Lower lobe of right lung (tissue), 2 donors: ENCODE measurements around the gene FAM72C. TPM values are rescaled to one million over a fixed set of nuclear protein-coding genes. Genes with fewer than 3 reads are reported as not detected.
"Not testable (repeated sequence)": the region's sequence is repeated elsewhere in the genome, so short reads cannot be mapped to it uniquely, and the experiment has no call there.

ENCODE experiments used
- ATAC-seq, 2 donors: fragments of 200-7000 bp; cut with Tn5 transposase; one replicate each; pipeline ENCODE4 v1.9.1; 2020 to 2022; ENCODE audit warnings: mild to moderate bottlenecking in 2 of 2, moderate library complexity in 2 of 2
- DNase-seq: peaks from one replicate; pipeline ENCODE4 v3.0.0-alpha.2; 2020
- H3K27ac ChIP-seq: fragments of 200-600 bp; one replicate; pipeline ENCODE4 v1.8.0; 2022
- H3K27me3 ChIP-seq: fragments of 200-600 bp; one replicate; pipeline ENCODE4 v1.8.0; 2022; ENCODE audit warnings: low read depth
- H3K36me3 ChIP-seq: fragments of 200-600 bp; one replicate; pipeline ENCODE4 v1.8.0; 2022; ENCODE audit warnings: mild to moderate bottlenecking
- H3K4me1 ChIP-seq: fragments of 200-600 bp; one replicate; pipeline ENCODE4 v1.8.0; 2022
- H3K4me3 ChIP-seq: fragments of 200-600 bp; one replicate; pipeline ENCODE4 v1.8.0; 2022; ENCODE audit warnings: mild to moderate bottlenecking
- H3K9me3 ChIP-seq: fragments of 200-600 bp; one replicate; pipeline ENCODE4 v1.8.0; 2022
- intact Hi-C: fragments of 100-400 bp; cut with DNase I; formaldehyde crosslinking; loops from one replicate; pipeline ENCODE4 v1.11.0; 2022
- total RNA-seq: library from RNA; stranded (reverse); fragmentation: NEBNext Ultra II Directional; extraction: Animal tissue kit (Norgen Biotek cat#: 25700); gene quantifications from one replicate; pipeline ENCODE4 v1.2.1, GENCODE V29; 2021
- donor health status: DM: no; HTN: yes; CAD: no; lungs with severe emphysema.

FAM72C gene
- total RNA-seq, 1 donor from 2014 or later, result not detected

DNA sequence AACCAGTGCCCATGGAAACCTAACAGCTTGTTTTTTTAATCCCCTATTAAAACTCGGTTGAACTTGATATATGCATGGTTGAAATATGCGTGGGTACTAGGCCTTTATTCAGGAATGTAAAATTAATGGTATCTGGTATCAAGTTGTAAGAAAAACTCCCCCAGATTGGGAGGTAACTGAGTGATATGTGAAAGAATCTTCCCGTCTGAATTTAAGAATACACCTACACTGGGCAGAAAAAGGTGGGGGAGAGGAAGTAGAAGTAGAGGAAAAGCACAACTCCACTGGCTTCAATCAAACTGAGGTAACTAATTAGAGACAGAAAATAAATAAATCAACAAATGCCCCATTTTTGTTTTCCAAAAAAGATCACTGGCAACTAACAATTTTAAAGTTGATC is 15.9 kb downstream of the FAM72C start:
- intact Hi-C loops, H3K4me1 ChIP-seq, DNase-seq, H3K9me3 ChIP-seq, H3K27me3 ChIP-seq, ATAC-seq, H3K4me3 ChIP-seq, H3K27ac ChIP-seq, H3K36me3 ChIP-seq: not testable (repeated sequence)

DNA sequence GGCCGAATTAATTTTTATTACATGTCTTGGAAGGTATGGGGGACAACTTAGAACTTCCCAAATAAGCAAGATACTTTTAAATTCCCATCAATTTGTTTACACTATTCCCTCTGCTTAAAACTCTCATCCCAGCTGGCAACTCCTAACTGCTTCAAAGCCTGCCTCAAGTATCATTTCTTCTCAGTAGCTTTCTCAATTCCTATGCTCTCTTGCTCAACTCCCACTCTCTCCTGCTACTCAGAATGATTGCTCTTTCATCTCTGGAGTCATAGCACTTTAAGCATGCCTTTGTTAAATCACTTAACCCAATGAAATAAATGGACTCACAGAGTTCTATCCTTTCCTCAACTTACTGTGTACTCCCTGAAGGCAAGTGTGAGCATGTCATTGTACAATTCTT is 18.9 kb downstream of the FAM72C start:
- intact Hi-C loops, DNase-seq, H3K36me3 ChIP-seq, H3K27ac ChIP-seq, H3K9me3 ChIP-seq, H3K4me3 ChIP-seq, H3K27me3 ChIP-seq, H3K4me1 ChIP-seq: not testable (repeated sequence)
- peak in 1 of 2 donors; percentile 41 for ATAC-seq

DNA sequence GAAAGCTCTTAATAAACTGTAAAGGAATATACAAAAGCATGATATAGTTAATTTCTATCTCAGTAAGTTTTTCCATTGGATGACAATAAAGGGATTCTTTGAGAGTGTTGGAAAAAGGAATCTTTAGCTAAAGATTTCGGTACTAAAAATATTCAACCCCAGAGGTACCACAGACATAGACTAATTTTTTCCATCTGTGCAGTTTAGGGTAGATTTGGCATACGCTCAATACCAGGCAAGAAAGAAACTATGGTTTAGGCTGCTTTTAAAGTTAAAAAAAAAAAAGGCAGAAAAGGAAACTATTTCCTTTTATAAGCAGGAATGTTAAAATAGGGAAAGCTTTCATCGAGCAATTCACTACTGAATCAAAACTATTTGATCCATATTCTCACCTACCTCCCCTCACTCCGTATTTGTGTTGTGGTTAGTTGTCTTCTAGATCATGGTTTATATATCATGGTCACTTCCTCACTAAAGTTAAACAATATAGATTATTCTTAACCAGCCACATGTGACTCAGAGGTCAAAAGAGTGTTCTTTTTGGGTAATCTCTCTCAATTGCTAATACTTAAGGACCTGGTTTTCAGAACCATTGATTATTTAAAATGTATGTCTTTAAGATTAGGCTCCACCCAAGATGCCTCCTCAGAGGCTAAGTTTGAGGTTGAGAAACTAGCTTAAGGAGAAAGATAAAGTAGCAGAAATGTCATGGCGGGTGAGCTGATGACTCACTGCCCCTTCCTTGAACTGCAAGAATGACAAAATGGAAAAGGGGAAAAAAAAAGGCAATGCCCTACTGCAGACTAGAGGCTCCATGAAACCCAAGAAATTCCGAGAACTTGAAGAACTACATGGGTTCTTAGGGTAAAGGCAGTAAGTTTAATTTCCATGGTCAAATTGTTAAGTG is 20.0 kb downstream of the FAM72C start:
- H3K27me3 ChIP-seq, intact Hi-C loops, H3K9me3 ChIP-seq, H3K27ac ChIP-seq, H3K36me3 ChIP-seq, H3K4me3 ChIP-seq, DNase-seq, H3K4me1 ChIP-seq: not testable (repeated sequence)
- ATAC-seq, result peak; percentile 61 to 62

DNA sequence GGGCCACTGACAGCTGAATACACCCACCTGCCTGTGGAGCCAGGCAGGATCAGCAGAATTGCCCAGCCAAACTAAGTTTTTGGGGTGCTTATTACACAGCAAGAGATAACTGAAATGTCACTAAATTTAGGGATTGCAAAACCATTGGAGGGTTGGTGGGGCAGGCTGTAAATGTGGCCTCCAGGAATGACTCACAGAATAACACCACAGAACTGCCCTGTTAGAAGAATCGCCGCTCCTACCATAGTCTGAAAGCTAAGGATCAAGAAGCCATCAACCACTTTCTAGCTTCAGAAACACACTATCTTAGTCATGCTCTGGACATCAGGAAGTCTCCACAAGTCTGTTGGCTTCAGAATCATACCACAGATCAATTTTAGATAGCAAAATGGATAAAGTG is 24.0 kb downstream of the FAM72C start:
- H3K27ac ChIP-seq, H3K36me3 ChIP-seq, ATAC-seq, DNase-seq, H3K4me1 ChIP-seq, intact Hi-C loops, H3K4me3 ChIP-seq, H3K27me3 ChIP-seq, H3K9me3 ChIP-seq: not testable (repeated sequence)

DNA sequence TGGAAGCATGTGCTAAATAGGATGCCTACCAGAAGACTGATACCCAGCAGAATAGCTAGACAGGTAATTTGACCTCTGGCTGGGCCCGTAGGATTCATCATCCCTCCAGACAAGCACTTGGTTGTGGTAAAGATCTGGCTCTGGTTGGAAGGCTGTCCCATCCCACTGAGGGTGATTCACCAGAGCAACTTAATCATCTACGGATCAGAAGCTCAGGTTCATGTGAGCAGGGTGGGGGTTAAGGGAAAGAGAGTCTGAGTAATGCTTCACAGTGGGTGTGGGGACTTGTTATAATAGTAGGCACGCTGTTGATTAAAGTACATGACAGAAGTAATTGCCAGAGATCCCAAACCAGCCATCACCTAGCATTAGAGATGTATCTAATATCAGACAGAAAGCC is 26.5 kb downstream of the FAM72C start:
- H3K36me3 ChIP-seq, H3K9me3 ChIP-seq, H3K4me1 ChIP-seq, DNase-seq, H3K4me3 ChIP-seq, H3K27ac ChIP-seq, H3K27me3 ChIP-seq, intact Hi-C loops: not testable (repeated sequence)
- ATAC-seq, result peak in 1 of 2 donors; percentile 19

DNA sequence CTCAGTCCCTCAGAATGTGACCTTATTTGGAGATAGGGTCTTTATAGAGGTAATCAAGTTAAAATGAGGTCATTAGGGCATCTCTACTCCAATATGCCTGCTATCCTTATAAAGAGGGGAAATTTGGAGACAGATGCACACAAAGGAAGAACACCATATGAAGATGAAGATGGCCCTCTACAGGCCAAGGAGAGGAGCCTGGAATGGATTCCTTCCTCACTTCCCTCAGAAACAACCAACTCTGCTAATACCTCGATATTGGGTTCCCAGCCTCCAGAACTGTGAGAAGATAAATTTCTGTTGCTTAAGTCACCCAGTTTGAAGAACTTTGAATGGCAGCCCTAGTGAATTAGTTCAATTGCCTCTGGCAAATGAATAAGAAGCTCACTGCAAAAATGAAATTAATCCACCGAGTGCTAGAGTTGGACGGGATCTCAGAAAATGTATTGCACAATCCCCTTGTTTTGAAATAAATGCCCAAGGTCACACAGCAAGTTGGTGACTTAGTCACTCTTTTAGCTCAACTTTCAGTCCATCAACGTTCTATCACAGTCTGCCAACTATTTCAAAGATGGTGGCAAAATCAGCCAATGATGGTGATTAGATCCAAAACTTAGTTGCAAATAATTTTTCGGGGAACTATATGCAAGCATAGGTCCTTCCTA is 27.1 kb downstream of the FAM72C start:
- H3K9me3 ChIP-seq, H3K36me3 ChIP-seq, H3K4me1 ChIP-seq, H3K27ac ChIP-seq, H3K27me3 ChIP-seq, intact Hi-C loops, H3K4me3 ChIP-seq, DNase-seq: not testable (repeated sequence)
- ATAC-seq, result peak; percentile 71 to 78

DNA sequence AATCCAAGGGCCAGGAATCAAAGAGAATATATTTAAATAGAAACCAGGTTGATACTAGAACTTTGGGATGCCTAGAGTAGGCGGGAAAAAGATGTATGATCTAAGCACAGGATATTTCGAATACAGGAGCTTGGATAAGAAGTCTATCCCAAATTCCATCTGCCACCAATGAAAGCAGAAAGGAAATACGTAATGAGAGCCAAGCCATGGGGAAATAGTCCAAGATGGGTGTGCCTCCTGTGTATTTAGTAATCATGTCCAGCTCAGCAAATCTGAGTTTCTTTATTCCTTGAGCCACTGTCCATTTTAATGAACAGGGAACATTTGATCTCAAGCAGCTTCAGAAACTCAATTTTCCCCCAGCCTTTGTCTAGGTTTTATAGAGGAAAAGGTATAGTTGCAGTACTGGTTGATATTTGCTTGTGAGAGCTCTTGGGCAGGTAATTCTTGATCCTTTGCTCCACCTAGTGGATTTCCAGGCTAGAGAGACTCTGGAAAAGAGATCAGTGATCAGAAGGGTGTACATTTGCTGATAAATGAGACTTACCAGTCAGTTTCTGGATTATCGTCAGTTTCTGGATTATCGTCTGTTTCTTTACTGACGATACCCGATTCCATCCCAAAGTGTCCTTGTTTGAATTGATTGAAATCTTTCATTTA is 28.3 kb downstream of the FAM72C start:
- H3K36me3 ChIP-seq, H3K4me1 ChIP-seq, intact Hi-C loops, H3K4me3 ChIP-seq, H3K27me3 ChIP-seq, DNase-seq, H3K9me3 ChIP-seq, H3K27ac ChIP-seq: not testable (repeated sequence)
- ATAC-seq, result peak; percentile 50 to 60

DNA sequence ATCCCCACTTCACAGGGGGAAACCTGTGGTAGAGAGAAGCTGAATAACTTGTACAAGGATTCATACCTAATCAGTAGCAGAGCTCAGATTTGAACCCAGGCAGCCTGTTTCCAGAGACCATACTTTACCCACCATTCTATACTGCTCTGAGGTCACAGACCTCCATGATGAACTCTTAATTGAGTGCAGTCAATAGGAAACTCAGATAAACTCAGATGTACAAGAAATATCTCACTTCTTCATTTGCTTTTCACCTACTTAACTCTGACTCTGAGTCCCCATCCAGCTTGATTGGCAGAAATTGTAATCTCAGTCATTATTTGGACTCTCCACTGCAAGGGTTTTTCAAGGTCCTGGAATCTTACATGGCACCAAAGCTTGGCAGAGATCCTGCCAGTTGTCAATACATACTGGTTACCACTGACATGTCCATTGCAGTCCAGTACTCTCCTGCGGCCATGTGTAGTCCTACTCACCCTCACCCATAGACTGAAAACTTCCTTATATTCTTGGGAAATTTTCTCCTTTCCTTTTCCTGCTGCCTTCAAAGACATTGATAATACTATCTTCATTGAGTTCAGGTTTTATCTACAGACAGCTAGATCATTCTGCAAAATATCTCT is 29.4 kb downstream of the FAM72C start:
- not testable (repeated sequence) for DNase-seq

DNA sequence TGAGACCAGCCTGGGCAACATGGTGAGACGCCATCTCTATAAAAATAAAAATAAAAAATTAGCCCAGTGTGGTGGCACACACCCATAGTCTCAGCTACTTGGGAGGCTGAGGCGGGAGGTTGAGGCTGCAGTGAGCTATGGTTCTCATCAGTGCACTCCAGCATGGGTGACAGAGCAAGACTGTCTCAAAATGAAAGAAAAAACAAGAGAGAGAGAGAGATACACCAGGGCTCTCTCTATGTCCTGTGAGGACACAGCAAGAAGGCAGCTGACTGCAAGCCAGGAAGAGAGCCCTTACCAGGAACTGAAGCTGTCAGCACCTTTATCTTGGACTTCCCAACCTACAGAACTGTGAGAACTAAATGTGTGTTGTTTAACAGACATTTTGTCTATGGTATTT is 32.1 kb downstream of the FAM72C start:
- H3K27me3 ChIP-seq, DNase-seq, intact Hi-C loops, H3K27ac ChIP-seq, H3K9me3 ChIP-seq, ATAC-seq, H3K4me1 ChIP-seq, H3K4me3 ChIP-seq, H3K36me3 ChIP-seq: not testable (repeated sequence)

More for the DNA sequence above, 29.4 kb downstream of the FAM72C start:
- H3K36me3 ChIP-seq, H3K9me3 ChIP-seq, ATAC-seq, H3K27ac ChIP-seq, H3K4me3 ChIP-seq, H3K4me1 ChIP-seq, intact Hi-C loops, H3K27me3 ChIP-seq: not testable (repeated sequence)

DNA sequence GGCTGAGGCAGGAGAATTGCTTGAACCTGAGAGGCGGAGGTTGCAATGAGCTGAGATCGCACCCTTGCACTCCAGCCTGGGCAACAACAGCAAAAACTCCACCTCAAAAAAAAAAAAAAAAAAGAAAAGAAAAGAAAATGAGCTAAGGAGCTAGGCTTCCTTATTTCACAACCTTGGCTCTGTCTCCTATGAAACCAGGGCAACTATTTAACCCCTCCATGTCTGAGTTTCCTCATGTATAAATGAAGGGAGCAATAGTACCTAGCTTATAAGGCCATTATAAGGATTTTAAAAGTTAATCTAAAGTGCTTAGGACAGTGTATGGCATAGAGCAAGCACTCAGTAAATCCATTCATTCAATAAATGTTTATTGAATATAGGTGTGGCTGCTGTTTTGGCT is 32.9 kb downstream of the FAM72C start:
- H3K27me3 ChIP-seq, H3K27ac ChIP-seq, intact Hi-C loops, H3K36me3 ChIP-seq, H3K4me3 ChIP-seq, DNase-seq, H3K4me1 ChIP-seq, ATAC-seq, H3K9me3 ChIP-seq: not testable (repeated sequence)
